SU-DHL-6 (cell line): Measurements from ENCODE around the gene CAMKK1.

Source experiments
- H2AFZ ChIP-seq: fragments of 200-600 bp; sonication (generic); 2 replicates; pipeline ENCODE4 v1.6.1; 2014; ENCODE audit warnings: low read depth, mild to moderate bottlenecking, moderate library complexity, mixed read lengths, antibody characterized with exemption, low read length; ENCODE audit not compliant: severe bottlenecking
- H3F3A ChIP-seq: fragments of 200-600 bp; shearing (Covaris generic); 2 replicates; pipeline ENCODE4 v1.6.0; 2016; ENCODE audit warnings: antibody characterized with exemption, mild to moderate bottlenecking; ENCODE audit not compliant: insufficient read depth
- H3K27ac ChIP-seq: fragments of 200-600 bp; sonication (generic); 2 replicates; pipeline ENCODE4 v1.5.1; 2016; ENCODE audit warnings: low read depth, mild to moderate bottlenecking, low read length, moderate library complexity, mixed read lengths
- H3K27me3 ChIP-seq: fragments of 200-600 bp; sonication (generic), shearing (Covaris generic); 2 replicates; pipeline ENCODE4 v1.6.0; 2014; ENCODE audit warnings: mild to moderate bottlenecking, low read length
- H3K36me3 ChIP-seq: fragments of 200-600 bp; sonication (generic); 2 replicates; pipeline ENCODE4 v1.6.1; 2014; ENCODE audit warnings: mild to moderate bottlenecking, low read length, mixed read lengths
- H3K4me2 ChIP-seq: fragments of 300-600, 200-600 bp; shearing (Covaris generic), sonication (generic); 2 replicates; pipeline ENCODE4 v1.6.0; 2014; ENCODE audit warnings: low read length, low read depth, mild to moderate bottlenecking; ENCODE audit not compliant: poor library complexity, severe bottlenecking
- H3K4me3 ChIP-seq: fragments of 200-600 bp; sonication (generic); 2 replicates; pipeline ENCODE4 v1.5.1; 2014; ENCODE audit warnings: antibody characterized with exemption, low read length, mild to moderate bottlenecking, mixed read lengths; ENCODE audit not compliant: insufficient read depth, poor library complexity, severe bottlenecking
- H3K79me2 ChIP-seq: fragments of 200-600 bp; sonication (generic); 2 replicates; pipeline ENCODE4 v1.6.1; 2014; ENCODE audit warnings: mild to moderate bottlenecking, low read length, moderate library complexity; ENCODE audit not compliant: insufficient read depth
- H3K9ac ChIP-seq: fragments of 200-600 bp; sonication (generic); 2 replicates; pipeline ENCODE4 v1.7.0; 2014; ENCODE audit warnings: mild to moderate bottlenecking, low read length
- H3K9me2 ChIP-seq: fragments of 200-600 bp; sonication (generic); replicated peaks from 2 replicates; pipeline ENCODE4 v1.6.1; 2014; ENCODE audit warnings: low read length; ENCODE audit not compliant: insufficient read depth
- H3K9me3 ChIP-seq: fragments of 200-600 bp; sonication (generic); 2 replicates; pipeline ENCODE4 v1.6.1; 2014; ENCODE audit warnings: low read length, mixed read lengths; ENCODE audit not compliant: insufficient read depth
- H4K20me1 ChIP-seq: fragments of 200-600 bp; sonication (generic); 2 replicates; pipeline ENCODE4 v1.6.1; 2014; ENCODE audit warnings: low read depth, mild to moderate bottlenecking, antibody characterized with exemption, low read length, moderate library complexity, mixed read lengths
- CTCF ChIP-seq: fragments of 200-600 bp; sonication (generic); IDR thresholded peaks from one replicate; pipeline ENCODE4 v1.5.1; 2017; ENCODE audit warnings: antibody characterized with exemption, mild to moderate bottlenecking, low read length, moderate library complexity; ENCODE audit not compliant: insufficient read depth, poor library complexity, severe bottlenecking
- EZH2phosphoT487 ChIP-seq: fragments of 200-600 bp; sonication (generic), shearing (Covaris generic); conservative IDR thresholded peaks from 2 replicates; pipeline ENCODE4 v1.6.1; 2018; ENCODE audit warnings: mild to moderate bottlenecking, antibody characterized with exemption, low read length, moderate library complexity, mixed read lengths

The CAMKK1 gene

GRCh38 chr17:3887804-3888203 lies 5.0 kb downstream of the CAMKK1 start:
- no peak overlapping the region for H3K27ac ChIP-seq
- TF ChIP-seq EZH2phosphoT487: no peak
- TF ChIP-seq CTCF: no peak
- no peaks in the 10 kb centered on the region for H4K20me1 ChIP-seq
- H3K36me3 ChIP-seq: no peaks in the 10 kb centered on the region
- no peaks in the 10 kb centered on the region for H3K27me3 ChIP-seq
- no peak overlapping the region for H2AFZ ChIP-seq
- no peaks in the 10 kb centered on the region for H3K9me2 ChIP-seq
- no peaks in the 10 kb centered on the region for H3K79me2 ChIP-seq
- no peaks in the 10 kb centered on the region for H3K9me3 ChIP-seq
- no peak overlapping the region for H3K9ac ChIP-seq
- H3F3A ChIP-seq: peaks cover 5% of the 10 kb centered on the region
- no peak overlapping the region for H3K4me3 ChIP-seq
- H3K4me2 ChIP-seq: no peak overlapping the region

- TF ChIP-seq EZH2phosphoT487: no peak
- TF ChIP-seq CTCF: no peak
- Histone ChIP-seq H4K20me1 (no peaks in the 10 kb centered on the region), H3K4me3 (no peak overlapping the region), H3K79me2 (no peaks in the 10 kb centered on the region), H3K9ac (no peak overlapping the region), H2AFZ (no peak overlapping the region), H3K36me3 (no peaks in the 10 kb centered on the region), H3K9me3 (no peaks in the 10 kb centered on the region), H3K9me2 (no peaks in the 10 kb centered on the region), H3K27ac (no peak overlapping the region), H3K27me3 (no peaks in the 10 kb centered on the region), H3F3A (peaks cover 5% of the 10 kb centered on the region), H3K4me2 (no peak overlapping the region)
Observed at GRCh38 chr17:3887394-3887793, 5.5 kb downstream of the CAMKK1 start.

- no peaks in the 10 kb centered on the region for H4K20me1 ChIP-seq
- H3K4me3 ChIP-seq: no peak overlapping the region
- peaks cover 5% of the 10 kb centered on the region for H3F3A ChIP-seq
- no peak overlapping the region for H3K9ac ChIP-seq
- TF ChIP-seq EZH2phosphoT487: no peak
- no peak for TF ChIP-seq CTCF
- no peaks in the 10 kb centered on the region for H3K36me3 ChIP-seq
- no peaks in the 10 kb centered on the region for H3K79me2 ChIP-seq
- no peaks in the 10 kb centered on the region for H3K9me2 ChIP-seq
- H3K9me3 ChIP-seq: no peaks in the 10 kb centered on the region
- H2AFZ ChIP-seq: no peak overlapping the region
- H3K27me3 ChIP-seq: no peaks in the 10 kb centered on the region
- H3K4me2 ChIP-seq: no peak overlapping the region
- H3K27ac ChIP-seq: no peak overlapping the region
Observed at GRCh38 chr17:3886776-3887175, 6.1 kb downstream of the CAMKK1 start.
